22Rv1 (cell line): ENCODE measurements around the gene AMER3.

Experiments used
- ZFX ChIP-seq: fragments of 450-650 bp; IDR thresholded peaks from 2 replicates; pipeline ENCODE4 v1.6.1; 2017; ENCODE audit warnings: antibody characterized with exemption, borderline replicate concordance
- TF ChIP-seq, protein P1 (sequence below): fragments of 450-650 bp; IDR thresholded peaks from 2 replicates; pipeline ENCODE4 v1.5.1; 2017; ENCODE audit warnings: mild to moderate bottlenecking

DNA sequence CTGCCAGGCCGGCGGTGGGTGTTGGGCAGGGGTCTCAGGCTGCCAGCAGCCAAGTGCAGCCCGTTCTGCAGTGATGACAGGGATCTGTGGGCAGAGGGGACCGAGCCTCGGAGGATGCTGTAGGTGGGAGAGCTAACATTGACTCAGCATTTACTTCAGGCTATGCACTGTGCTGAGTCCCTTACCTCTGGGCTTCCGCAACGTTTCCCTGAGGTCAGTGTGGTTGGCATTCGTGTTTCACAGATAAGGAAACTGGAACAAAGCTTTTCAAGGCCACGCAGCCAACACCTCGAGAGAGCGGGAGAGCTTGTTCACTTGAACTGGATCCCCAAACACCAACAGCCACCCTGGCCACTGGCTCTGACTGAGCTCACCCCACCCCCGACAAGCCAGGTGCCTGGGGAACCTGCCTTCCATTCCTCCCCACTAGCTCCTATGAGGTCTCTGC, 27.3 kb upstream of the AMER3 start:
- TF ChIP-seq, protein P1, sequence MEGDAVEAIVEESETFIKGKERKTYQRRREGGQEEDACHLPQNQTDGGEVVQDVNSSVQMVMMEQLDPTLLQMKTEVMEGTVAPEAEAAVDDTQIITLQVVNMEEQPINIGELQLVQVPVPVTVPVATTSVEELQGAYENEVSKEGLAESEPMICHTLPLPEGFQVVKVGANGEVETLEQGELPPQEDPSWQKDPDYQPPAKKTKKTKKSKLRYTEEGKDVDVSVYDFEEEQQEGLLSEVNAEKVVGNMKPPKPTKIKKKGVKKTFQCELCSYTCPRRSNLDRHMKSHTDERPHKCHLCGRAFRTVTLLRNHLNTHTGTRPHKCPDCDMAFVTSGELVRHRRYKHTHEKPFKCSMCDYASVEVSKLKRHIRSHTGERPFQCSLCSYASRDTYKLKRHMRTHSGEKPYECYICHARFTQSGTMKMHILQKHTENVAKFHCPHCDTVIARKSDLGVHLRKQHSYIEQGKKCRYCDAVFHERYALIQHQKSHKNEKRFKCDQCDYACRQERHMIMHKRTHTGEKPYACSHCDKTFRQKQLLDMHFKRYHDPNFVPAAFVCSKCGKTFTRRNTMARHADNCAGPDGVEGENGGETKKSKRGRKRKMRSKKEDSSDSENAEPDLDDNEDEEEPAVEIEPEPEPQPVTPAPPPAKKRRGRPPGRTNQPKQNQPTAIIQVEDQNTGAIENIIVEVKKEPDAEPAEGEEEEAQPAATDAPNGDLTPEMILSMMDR, result no peak
- no peak for TF ChIP-seq ZFX
